IMR-90 (cell line): Measurements from ENCODE around the gene CMSS1. TPM values are rescaled to one million over a fixed set of nuclear protein-coding genes. Genes with fewer than 3 reads are reported as not detected.

Experiments
- ATAC-seq: fragments of 200-7000 bp; cut with Tn5 transposase; 2 replicates; pipeline ENCODE4 v1.9.1; 2020; ENCODE audit warnings: low read depth, mild to moderate bottlenecking, moderate library complexity
- BruUV-seq: library from RNA; stranded (reverse); fragments of 400-500 nt; replicated peaks from 2 replicates; lab custom pipeline; 2021; lab: Mats Ljungman, UMichigan
- CTCF ChIA-PET: fragments of 300-600 bp; formaldehyde crosslinking; extraction: SDS; loops from one replicate; lab custom pipeline; 2021; ENCODE audit warnings: antibody characterized with exemption; lab: Yijun Ruan, JAX
- POLR2A ChIA-PET: fragments of 300-600 bp; sonication (Branson Sonifier 250); formaldehyde crosslinking; loops from one replicate; lab custom pipeline; 2022; ENCODE audit warnings: antibody characterized with exemption; ENCODE audit not compliant: unreplicated experiment; lab: Charles Lee
- DNase-seq: peaks from one replicate; pipeline ENCODE4 v3.0.0; 2013
- H2AFZ ChIP-seq: replicated peaks from 2 replicates; pipeline ENCODE3; 2013; ENCODE audit warnings: low read length, mild to moderate bottlenecking; ENCODE audit not compliant: poor library complexity
- H2AK5ac ChIP-seq: 2 replicates; pipeline ENCODE4 v1.6.1; 2013; ENCODE audit warnings: low read depth, low read length, inconsistent platforms
- H2AK9ac ChIP-seq: replicated peaks from 2 replicates; pipeline ENCODE3; 2013; ENCODE audit warnings: mild to moderate bottlenecking, low read depth, low read length, moderate library complexity; ENCODE audit not compliant: poor library complexity
- H2BK120ac ChIP-seq: 2 replicates; pipeline ENCODE4 v1.6.1; 2013; ENCODE audit warnings: low read depth, low read length, inconsistent platforms
- H2BK15ac ChIP-seq: 3 replicates; pipeline ENCODE4 v1.6.1; 2013; ENCODE audit warnings: low read depth, low read length, inconsistent platforms
- H2BK20ac ChIP-seq: 2 replicates; pipeline ENCODE4 v1.6.1; 2013; ENCODE audit warnings: low read depth, mild to moderate bottlenecking, inconsistent platforms, low read length, moderate library complexity
- H2BK5ac ChIP-seq: 2 replicates; pipeline ENCODE4 v1.6.1; 2013; ENCODE audit warnings: mild to moderate bottlenecking, low read depth, low read length, inconsistent platforms; ENCODE audit not compliant: poor library complexity, severe bottlenecking
- H3K14ac ChIP-seq: replicated peaks from 2 replicates; pipeline ENCODE4 v1.6.1; 2013; ENCODE audit warnings: low read depth, low read length, inconsistent platforms
- H3K18ac ChIP-seq: 2 replicates; pipeline ENCODE4 v1.6.1; 2013; ENCODE audit warnings: low read depth, low read length, control low read depth
- H3K23ac ChIP-seq: 2 replicates; pipeline ENCODE4 v1.6.1; 2013; ENCODE audit warnings: low read depth, low read length, inconsistent platforms
- H3K27ac ChIP-seq: 2 replicates; pipeline ENCODE4 v1.5.1; 2013; ENCODE audit warnings: mild to moderate bottlenecking, control low read depth, low read length; ENCODE audit not compliant: insufficient read depth
- H3K27me3 ChIP-seq: 2 replicates; pipeline ENCODE4 v1.6.1; 2013; ENCODE audit warnings: low read length; ENCODE audit not compliant: control insufficient read depth, insufficient read depth
- H3K36me3 ChIP-seq: 2 replicates; pipeline ENCODE4 v1.6.1; 2013; ENCODE audit warnings: low read length, mixed read lengths; ENCODE audit not compliant: control insufficient read depth, insufficient read depth
- H3K4ac ChIP-seq: 2 replicates; pipeline ENCODE4 v1.6.1; 2013; ENCODE audit warnings: low read depth, low read length, inconsistent platforms
- H3K4me1 ChIP-seq: 2 replicates; pipeline ENCODE4 v1.6.1; 2013; ENCODE audit warnings: low read length, mixed read lengths; ENCODE audit not compliant: control insufficient read depth, insufficient read depth
- H3K4me2 ChIP-seq: 2 replicates; pipeline ENCODE4 v1.6.1; 2013; ENCODE audit warnings: low read depth, mild to moderate bottlenecking, control low read depth, low read length, moderate library complexity
- H3K4me3 ChIP-seq: 2 replicates; pipeline ENCODE4 v1.5.1; 2013; ENCODE audit warnings: low read depth, mild to moderate bottlenecking, control low read depth, low read length, moderate library complexity; ENCODE audit not compliant: insufficient read depth
- H3K56ac ChIP-seq: 2 replicates; pipeline ENCODE4 v1.6.1; 2013; ENCODE audit warnings: low read length, inconsistent platforms; ENCODE audit not compliant: insufficient read depth; ENCODE audit errors: extremely low read depth
- H3K79me1 ChIP-seq, 2 experiments: 2 replicates each; pipeline ENCODE4 v1.6.1; 2013; ENCODE audit warnings: low read length in 2 of 2, inconsistent platforms in 1 of 2, low read depth in 1 of 2
- H3K9ac ChIP-seq: 2 replicates; pipeline ENCODE4 v1.6.1; 2013; ENCODE audit warnings: low read depth, low read length, control low read depth
- H3K9me1 ChIP-seq: 2 replicates; pipeline ENCODE4 v1.6.1; 2013; ENCODE audit warnings: low read length, inconsistent platforms; ENCODE audit not compliant: insufficient read depth
- H3K9me3 ChIP-seq: 2 replicates; pipeline ENCODE4 v1.6.1; 2013; ENCODE audit warnings: low read length; ENCODE audit not compliant: control insufficient read depth, insufficient read depth
- H4K20me1 ChIP-seq: 2 replicates; pipeline ENCODE4 v1.6.1; 2013; ENCODE audit warnings: low read length, inconsistent platforms; ENCODE audit not compliant: insufficient read depth
- H4K5ac ChIP-seq: 2 replicates; pipeline ENCODE4 v1.6.1; 2013; ENCODE audit warnings: mild to moderate bottlenecking, low read depth, low read length, control low read depth
- H4K8ac ChIP-seq, 2 experiments: 2 replicates each; pipeline ENCODE4 v1.6.1; 2013; ENCODE audit warnings: low read depth in 2 of 2, low read length in 2 of 2, control low read depth in 1 of 2, inconsistent platforms in 1 of 2
- H4K91ac ChIP-seq: 2 replicates; pipeline ENCODE4 v1.6.1; 2013; ENCODE audit warnings: low read depth, low read length, inconsistent platforms; ENCODE audit not compliant: insufficient read depth
- CEBPB ChIP-seq: IDR thresholded peaks from 2 replicates; pipeline ENCODE4 v1.6.1; 2012; ENCODE audit warnings: low read depth, low read length, improper control_type of control experiment
- CTCF ChIP-seq: conservative IDR thresholded peaks from 2 replicates; pipeline ENCODE4 v1.5.1; 2012; ENCODE audit warnings: mild to moderate bottlenecking, low read depth, low read length, improper control_type of control experiment
- MXI1 ChIP-seq: IDR thresholded peaks from 2 replicates; pipeline ENCODE4 v1.6.1; 2012; ENCODE audit warnings: low read depth, mild to moderate bottlenecking, low read length, moderate library complexity, borderline replicate concordance
- WGBS, 2 experiments: methylation state at CpG; one replicate each; pipeline versions ENCODE4 v1.1.5 to v1.1.7; 2013; ENCODE audit warnings: missing lambda C conversion rate in 2 of 2; ENCODE audit not compliant: insufficient read length in 1 of 2; ENCODE audit errors: extremely low coverage in 2 of 2; 5-methylcytosine and 5-hydroxymethylcytosine counted together
- dilution Hi-C: fragments of 300-500 bp; cut with HindIII; formaldehyde crosslinking; loops from one replicate; pipeline ENCODE4 v1.14.3; 2018; ENCODE audit warnings: low sequenced_read_pairs; ENCODE audit not compliant: unreplicated experiment
- in situ Hi-C: fragments of 300-500 bp; cut with MboI; formaldehyde crosslinking; loops from 3 replicates; pipeline ENCODE4 v1.14.3; 2019; ENCODE audit warnings: low sequenced_read_pairs, inconsistent platforms, mixed read lengths
- intact Hi-C: fragments of 100-400 bp; cut with micrococcal nuclease; formaldehyde crosslinking; loops from 2 replicates; pipeline ENCODE4 v1.10.0; 2022
- polyA plus RNA-seq, 3 experiments: library from polyadenylated mRNA; depleted of rRNA; stranded (reverse); fragments of >200 nt; gene quantifications; 2 replicates each; pipeline ENCODE4 v1.2.3, GENCODE V29; 2012; ENCODE audit warnings: low replicate concordance in 1 of 3
- total RNA-seq: library from RNA; depleted of rRNA; stranded (reverse); fragments of >200 nt; gene quantifications from 2 replicates; pipeline ENCODE4 v1.2.3, GENCODE V29; 2012

The CMSS1 gene
- total and polyA plus RNA-seq, 2 of the 4 experiments (the other 2 are of a cell fraction): 12.5 to 13.6 TPM

GRCh38 chr3:100158918-100159330 is 341.3 kb downstream of the CMSS1 start:
- Histone ChIP-seq H3K4ac (peak overlapping the region; percentile 38; the same call in 1 of the 2 replicates), H4K20me1 (no peaks in the 10 kb centered on the region), H3K9me3 (peaks cover 5% of the 10 kb centered on the region), H2BK120ac (peak overlapping the region; percentile 71), H3K4me2 (no peak overlapping the region), H2AK5ac (no peak overlapping the region), H3K14ac (peak overlapping the region; percentile 50; the same call in 1 of the 2 replicates), H3K18ac (peak overlapping the region; percentile 63; the same call in 1 of the 2 replicates), H3K4me3 (no peak overlapping the region), H2AK9ac (no peak overlapping the region), H3K27ac (peak overlapping the region; percentile 75; the same call in 1 of the 2 replicates), H3K27me3 (no peaks in the 10 kb centered on the region), H2BK5ac (peak overlapping the region; percentile 57), H3K79me1 (no peaks in the 10 kb centered on the region), H2BK20ac (peak overlapping the region; percentile 77), H2AFZ (no peak overlapping the region), H3K23ac (no peak overlapping the region), H3K56ac (no peak overlapping the region), H4K8ac (peak overlapping the region in 1 of 2 experiments; percentile 32; a peak in 1 of 4 replicates), H3K4me1 (peaks cover 5% of the 10 kb centered on the region), H2BK15ac (peak overlapping the region; percentile 38; the same call in 1 of the 3 replicates), H4K91ac (0 out of 2 replicates have a peak overlapping the region, but pooled peaks have one; percentile 56), H3K9me1 (no peaks in the 10 kb centered on the region; the same call in 1 of the 2 replicates), H3K9ac (no peak overlapping the region), H4K5ac (no peak overlapping the region), H3K36me3 (no peaks in the 10 kb centered on the region)
- in situ Hi-C loops: no loop called here
- ChIA-PET CTCF (no interaction called here), POLR2A (no interaction called here)
- 17% methylated on average over 1 of the region's 2 CpGs; no CpG with 5 or more reads in 1 of the 2 experiments for WGBS, 2 experiments
- no peak for TF ChIP-seq CTCF
- TF ChIP-seq MXI1: no peak
- TF ChIP-seq CEBPB: peak; percentile 67
- intact Hi-C loops: loop anchor here (2.0 kb wide), 1 partner anchor 52 kb away; no protein-coding TSS in a partner anchor
- ATAC-seq: no peak
- BruUV-seq: no TSS peak
- no peak for DNase-seq
- dilution Hi-C loops: no loop called here
